Prostate gland (tissue), 2 donors: ENCODE results near the gene TMEM154. TPM values are rescaled to one million over a fixed set of nuclear protein-coding genes. Genes with fewer than 3 reads are reported as not detected.

Source experiments
- DNase-seq: peaks from one replicate; pipeline ENCODE4 v3.0.0-alpha.2; 2019; ENCODE audit warnings: low spot score
- H3K27ac ChIP-seq, 2 donors: fragments of 200-600 bp; sonication (generic); 2 replicates each; pipeline ENCODE4 v1.5.1; 2017 to 2019
- H3K27me3 ChIP-seq: fragments of 200-600 bp; sonication (generic); replicated peaks from 2 replicates; pipeline ENCODE4 v1.5.1; 2019; ENCODE audit not compliant: insufficient read depth
- H3K36me3 ChIP-seq, 2 donors: fragments of 200-600 bp; sonication (generic); 1 replicate in 1 of 2; 2 replicates in 1 of 2; pipeline versions ENCODE4 v1.5.1 to v1.8.1; 2017 to 2019
- H3K4me1 ChIP-seq: fragments of 200-600 bp; sonication (generic); replicated peaks from 2 replicates; pipeline ENCODE4 v1.5.1; 2019
- H3K4me3 ChIP-seq, 2 donors: fragments of 200-600 bp; sonication (generic); 2 replicates each; pipeline ENCODE4 v1.5.1; 2017 to 2019
- H3K9me3 ChIP-seq: fragments of 200-600 bp; sonication (generic); 2 replicates; pipeline ENCODE4 v1.5.1; 2017
- CTCF ChIP-seq, 4 experiments: fragments of 200-600 bp in 2 of 4; fragments of 450-650 bp in 2 of 4; sonication (generic) in 2 of 4; IDR thresholded peaks; 1 replicate in 3 of 4; 2 replicates in 1 of 4; pipeline ENCODE4 v1.5.1; 2016 to 2019; ENCODE audit warnings: antibody characterized with exemption in 4 of 4, mild to moderate bottlenecking in 2 of 4, moderate library complexity in 2 of 4
- POLR2A ChIP-seq: fragments of 450-650 bp; IDR thresholded peaks from one replicate; pipeline ENCODE4 v1.6.1; 2016; ENCODE audit warnings: antibody characterized with exemption, mild to moderate bottlenecking
- POLR2AphosphoS5 ChIP-seq: sonication (generic); formaldehyde crosslinking; IDR thresholded peaks from one replicate; pipeline ENCODE4 v1.6.1; 2017; ENCODE audit warnings: antibody characterized with exemption
- WGBS: methylation state at CpG from one replicate; pipeline ENCODE4 v1.1.5; 2018; 5-methylcytosine and 5-hydroxymethylcytosine counted together
- intact Hi-C: fragments of 100-400 bp; cut with DNase I; formaldehyde crosslinking; loops from one replicate; pipeline ENCODE4 v1.14.2; 2022
- total RNA-seq, 2 donors: library from RNA; depleted of rRNA; stranded (reverse); fragments of >200 nt; gene quantifications; one replicate each; pipeline ENCODE4 v1.1.0, GENCODE V29; 2016

The TMEM154 gene
- total RNA-seq, 2 donors from 2014 or later, result 2.6 to 2.7 TPM

DNA sequence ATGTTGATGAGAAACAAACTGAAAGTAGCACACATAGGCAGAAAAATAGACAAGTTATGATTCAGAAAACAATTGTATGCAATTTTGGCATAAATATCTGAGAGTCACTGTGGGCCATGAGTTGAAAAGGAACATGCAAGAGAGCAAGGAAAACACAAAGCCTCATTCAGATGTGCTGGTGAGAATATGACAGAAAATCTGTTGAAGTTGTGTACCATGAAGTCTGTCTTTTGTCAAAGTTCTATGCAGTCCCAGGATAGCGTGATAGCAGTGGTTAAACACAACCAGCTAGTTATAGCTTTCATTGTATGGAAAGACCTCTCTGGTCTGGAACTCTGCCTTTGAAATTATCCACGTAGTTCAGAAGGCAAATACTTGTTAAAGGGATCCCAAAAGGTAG lies 53.0 kb downstream of the TMEM154 start:
- 74% methylated on average over 2 of the region's 2 CpGs for WGBS
- intact Hi-C loops, result no loop called here
- Histone ChIP-seq H3K27me3 (no peaks in the 10 kb centered on the region), H3K4me3 (no peak overlapping the region), H3K36me3 (no peaks in the 10 kb centered on the region), H3K27ac (no peak overlapping the region), H3K9me3 (no peaks in the 10 kb centered on the region), H3K4me1 (no peaks in the 10 kb centered on the region)
- DNase-seq, result no peak
- TF ChIP-seq POLR2A (no peak), POLR2AphosphoS5 (no peak), CTCF (IDR thresholded peaks at IDR 0.05) (no peak)

GRCh38 chr4:152620915-152621314 lies 58.9 kb downstream of the TMEM154 start:
- Histone ChIP-seq H3K4me1 (no peaks in the 10 kb centered on the region), H3K27me3 (no peaks in the 10 kb centered on the region), H3K4me3 (no peak overlapping the region), H3K27ac (no peak overlapping the region), H3K9me3 (no peaks in the 10 kb centered on the region), H3K36me3 (no peaks in the 10 kb centered on the region)
- intact Hi-C loops, result no loop called here
- TF ChIP-seq POLR2A (no peak), CTCF (IDR thresholded peaks at IDR 0.05) (no peak), POLR2AphosphoS5 (no peak)
- no peak for DNase-seq

GRCh38 chr4:152620218-152620617 lies 59.6 kb downstream of the TMEM154 start:
- Histone ChIP-seq H3K27ac (no peak overlapping the region), H3K27me3 (no peaks in the 10 kb centered on the region), H3K4me1 (no peaks in the 10 kb centered on the region), H3K4me3 (no peak overlapping the region), H3K36me3 (no peaks in the 10 kb centered on the region), H3K9me3 (no peaks in the 10 kb centered on the region)
- intact Hi-C loops, result no loop called here
- 100% methylated on average over 1 of the region's 1 CpG for WGBS
- TF ChIP-seq POLR2AphosphoS5, result no peak
- TF ChIP-seq CTCF (IDR thresholded peaks at IDR 0.05), result no peak
- no peak for TF ChIP-seq POLR2A
- DNase-seq, result no peak

DNA sequence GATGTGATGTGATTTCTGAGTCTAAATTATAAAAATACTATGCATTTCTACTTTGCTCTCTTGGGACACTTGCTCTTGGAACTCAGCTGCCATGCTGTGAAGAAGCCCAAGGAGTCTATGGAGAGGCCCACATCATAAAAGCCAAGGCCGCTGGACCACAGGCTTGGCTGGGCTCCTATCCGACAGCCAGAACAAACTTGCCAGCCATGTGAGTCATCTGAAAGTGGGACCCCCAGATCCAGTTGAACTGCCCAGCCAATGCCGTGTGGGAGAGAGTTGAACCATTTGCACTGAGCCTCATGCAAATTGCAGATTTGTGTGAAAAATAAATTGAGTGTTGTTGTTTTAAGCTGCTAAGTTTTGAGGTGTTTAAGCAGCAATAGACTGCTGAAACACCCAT lies 60.2 kb downstream of the TMEM154 start:
- no peak for DNase-seq
- H3K27ac ChIP-seq, result no peak overlapping the region
- intact Hi-C loops, result no loop called here
- no peaks in the 10 kb centered on the region for H3K27me3 ChIP-seq
- no peak overlapping the region for H3K4me3 ChIP-seq
- TF ChIP-seq CTCF (IDR thresholded peaks at IDR 0.05) (no peak), POLR2A (no peak), POLR2AphosphoS5 (no peak)
- no peaks in the 10 kb centered on the region for H3K4me1 ChIP-seq
- H3K9me3 ChIP-seq, result no peaks in the 10 kb centered on the region
- H3K36me3 ChIP-seq, result no peaks in the 10 kb centered on the region
- 89% methylated on average over 3 of the region's 3 CpGs for WGBS

- intact Hi-C loops, result no loop called here
- DNase-seq, result no peak
- WGBS, result 72% methylated on average over 4 of the region's 4 CpGs
- H3K27ac ChIP-seq, result no peak overlapping the region
- TF ChIP-seq POLR2A (no peak), CTCF (IDR thresholded peaks at IDR 0.05) (no peak), POLR2AphosphoS5 (no peak)
- no peaks in the 10 kb centered on the region for H3K9me3 ChIP-seq
- no peaks in the 10 kb centered on the region for H3K36me3 ChIP-seq
- no peaks in the 10 kb centered on the region for H3K27me3 ChIP-seq
- H3K4me3 ChIP-seq, result no peak overlapping the region
- H3K4me1 ChIP-seq, result no peaks in the 10 kb centered on the region
Measured at GRCh38 chr4:152618971-152619370, 60.8 kb downstream of the TMEM154 start.
